ENCODE measurements around the gene HSPA1L.
"Not testable (repeated sequence)": the region's sequence is repeated elsewhere in the genome, so short reads cannot be mapped to it uniquely, and the experiment has no call there.

The HSPA1L gene

DNA sequence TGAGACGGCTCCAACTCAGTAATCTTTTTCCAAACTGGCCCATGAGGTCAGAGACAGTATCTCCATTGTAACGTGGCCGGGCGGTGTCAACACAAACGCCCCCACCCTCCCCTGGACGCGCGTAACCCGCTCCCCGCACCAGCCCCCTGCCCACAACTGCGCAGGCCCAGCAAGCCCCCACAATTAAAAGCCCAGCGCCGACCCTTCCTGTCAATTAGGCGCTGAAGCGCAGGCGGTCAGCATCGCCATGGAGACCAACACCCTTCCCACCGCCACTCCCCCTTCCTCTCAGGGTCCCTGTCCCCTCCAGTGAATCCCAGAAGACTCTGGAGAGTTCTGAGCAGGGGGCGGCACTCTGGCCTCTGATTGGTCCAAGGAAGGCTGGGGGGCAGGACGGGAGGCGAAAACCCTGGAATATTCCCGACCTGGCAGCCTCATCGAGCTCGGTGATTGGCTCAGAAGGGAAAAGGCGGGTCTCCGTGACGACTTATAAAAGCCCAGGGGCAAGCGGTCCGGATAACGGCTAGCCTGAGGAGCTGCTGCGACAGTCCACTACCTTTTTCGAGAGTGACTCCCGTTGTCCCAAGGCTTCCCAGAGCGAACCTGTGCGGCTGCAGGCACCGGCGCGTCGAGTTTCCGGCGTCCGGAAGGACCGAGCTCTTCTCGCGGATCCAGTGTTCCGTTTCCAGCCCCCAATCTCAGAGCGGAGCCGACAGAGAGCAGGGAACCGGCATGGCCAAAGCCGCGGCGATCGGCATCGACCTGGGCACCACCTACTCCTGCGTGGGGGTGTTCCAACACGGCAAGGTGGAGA, at the start of gene HSPA1L, which contains the start of gene HSPA1A:
Gene HSPA1L (minus strand): TSS at position 259 of the 814 bp plus-strand sequence. CDS start 3,311 bp downstream, outside the sequence.
Gene HSPA1A (plus strand): TSS at position 519 of the 814 bp plus-strand sequence. CDS start 214 bp downstream, at position 733.
- DNase-seq (ENCODE audit: extremely low read depth, low read depth) = peak; percentile 89
- TF ChIP-seq CTCF (IDR thresholded peaks at IDR 0.05; ENCODE audit: low read depth, low read length, missing control alignments) = no peak
- H3K4me3 ChIP-seq (replicated peaks; ENCODE audit: low read depth, low read length) = peak within 1 kb of the TSS; percentile 51

DNA sequence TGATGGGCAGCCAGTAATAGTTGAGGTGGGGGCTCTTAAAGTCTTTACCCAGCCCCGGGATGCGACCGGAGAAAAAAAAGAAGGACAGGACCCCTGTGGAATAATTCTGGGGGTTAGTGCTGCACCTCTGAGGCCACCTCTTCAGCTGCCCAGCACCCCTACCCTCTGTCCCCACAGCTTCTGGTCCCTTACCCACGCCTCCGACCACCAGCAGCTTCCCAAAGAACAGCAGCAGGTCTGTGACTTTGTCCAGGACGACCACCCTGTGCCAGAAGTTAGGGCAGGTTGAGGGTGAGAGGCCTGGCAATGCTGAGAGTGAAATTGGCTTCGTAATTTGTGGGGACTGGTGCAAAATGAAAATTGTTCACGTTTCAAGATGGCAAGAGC, 49.7 kb upstream of the HSPA1L start:
- DNase-seq (ENCODE audit: extremely low read depth, low read depth) = no peak
- no peak overlapping the region for H3K4me3 ChIP-seq (replicated peaks; ENCODE audit: low read depth, low read length)
- no peak for TF ChIP-seq CTCF (IDR thresholded peaks at IDR 0.05; ENCODE audit: low read depth, low read length, missing control alignments)

DNA sequence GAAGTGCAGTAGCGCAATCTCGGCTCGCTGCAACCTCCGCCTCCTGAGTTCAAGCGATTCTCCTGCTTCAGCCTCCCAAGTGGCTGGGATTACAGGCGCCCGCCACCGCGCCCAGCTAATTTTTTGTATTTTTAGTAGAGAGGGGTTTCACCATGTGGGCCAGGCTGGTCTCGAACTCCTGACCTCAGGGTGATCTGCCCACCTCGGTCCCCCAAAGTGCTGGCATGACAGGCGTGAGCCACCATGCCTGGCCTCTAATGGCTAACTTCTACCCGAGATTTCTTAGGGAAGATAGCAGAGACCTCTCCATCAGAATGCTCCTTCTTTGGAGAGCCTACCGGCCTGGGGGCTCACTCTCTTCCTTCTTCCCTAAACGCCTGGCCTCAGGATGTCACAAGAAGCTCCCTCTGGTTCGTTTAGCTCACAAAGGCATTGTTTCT, 49.1 kb upstream of the HSPA1L start:
- H3K4me3 ChIP-seq (replicated peaks; ENCODE audit: low read depth, low read length) = peak overlapping the region; percentile 83
- DNase-seq (ENCODE audit: extremely low read depth, low read depth) = not testable (repeated sequence)

DNA sequence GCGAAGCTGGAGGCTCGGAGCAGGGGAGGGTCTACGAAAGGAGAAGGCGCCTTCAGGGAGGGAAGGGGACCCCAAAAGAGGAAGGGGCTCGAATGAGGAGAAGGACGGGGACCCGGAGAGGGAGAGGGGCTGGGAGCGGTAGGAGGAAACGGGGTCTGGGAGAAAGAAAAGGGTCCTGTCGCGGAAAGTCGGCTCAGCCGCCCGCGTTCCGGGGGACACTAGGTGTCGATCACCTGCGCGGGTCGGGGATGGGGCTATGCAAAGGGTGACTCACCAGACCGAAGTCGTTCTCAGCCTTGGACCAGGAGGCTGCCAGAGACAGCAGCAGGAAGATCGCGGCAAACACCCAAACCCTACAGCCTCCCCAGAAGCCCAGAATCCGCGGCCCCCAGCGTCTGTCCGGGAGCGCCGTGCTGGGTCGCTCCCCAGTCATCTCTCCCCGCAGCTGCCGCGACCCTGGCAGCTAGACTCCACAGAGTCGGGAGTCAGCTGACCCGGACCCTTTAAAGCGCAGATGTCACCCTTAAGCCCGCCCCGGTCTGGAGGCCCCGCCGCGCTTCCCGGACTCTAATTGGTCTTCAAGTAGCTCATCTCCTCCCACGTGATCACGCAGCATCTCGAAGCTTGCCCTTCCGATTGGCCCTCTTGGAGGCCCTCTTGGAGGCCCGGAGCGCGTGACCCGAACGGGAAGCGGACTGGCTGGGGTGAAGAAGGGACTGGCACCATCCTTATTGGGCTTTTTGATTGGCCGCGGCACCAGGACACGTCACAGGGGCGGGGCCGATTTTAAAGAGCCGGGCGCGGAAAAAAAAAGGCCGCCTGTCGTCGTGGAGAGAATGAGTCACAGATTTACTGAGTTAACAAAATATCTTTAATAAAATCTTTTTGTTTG, 47.5 kb upstream of the HSPA1L start, which contains the start of gene NEU1:
Gene NEU1 (minus strand): TSS at position 478 of the 892 bp plus-strand sequence. CDS start 45 bp downstream, at position 433.
- H3K4me3 ChIP-seq (replicated peaks; ENCODE audit: low read depth, low read length) = peak within 1 kb of the TSS; percentile 83
- TF ChIP-seq CTCF (IDR thresholded peaks at IDR 0.05; ENCODE audit: low read depth, low read length, missing control alignments) = no peak
- DNase-seq (ENCODE audit: extremely low read depth, low read depth) = peak; percentile 99

DNA sequence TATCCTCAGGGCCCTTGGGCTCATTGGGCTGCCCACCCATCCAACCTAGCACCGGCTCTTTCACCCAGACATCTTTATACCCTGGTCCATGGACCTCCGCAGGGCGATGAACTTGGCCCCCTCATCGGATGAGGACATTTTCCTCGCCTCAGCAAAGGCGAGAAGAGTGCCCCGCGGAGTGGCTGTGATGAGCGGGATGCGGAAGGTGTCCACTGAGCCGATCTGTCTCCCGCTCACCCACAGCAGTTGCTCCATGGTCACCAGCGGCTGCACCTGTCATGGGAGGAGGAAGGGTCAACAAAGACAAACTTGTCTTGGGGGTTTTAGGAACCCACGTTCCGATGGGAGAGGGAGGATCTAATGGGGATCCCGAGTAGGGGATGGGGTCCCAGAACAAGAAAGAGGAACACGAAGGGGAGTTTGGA, 46.8 kb upstream of the HSPA1L start:
- DNase-seq (ENCODE audit: extremely low read depth, low read depth) = no peak
- H3K4me3 ChIP-seq (replicated peaks; ENCODE audit: low read depth, low read length) = peak overlapping the region; percentile 83
- TF ChIP-seq CTCF (IDR thresholded peaks at IDR 0.05; ENCODE audit: low read depth, low read length, missing control alignments) = no peak

- DNase-seq (ENCODE audit: extremely low read depth, low read depth) = no peak
- no peak overlapping the region for H3K4me3 ChIP-seq (replicated peaks; ENCODE audit: low read depth, low read length)
- TF ChIP-seq CTCF (IDR thresholded peaks at IDR 0.05; ENCODE audit: low read depth, low read length, missing control alignments) = no peak
Measured at GRCh38 chr6:31861150-31861549, 46.1 kb upstream of the HSPA1L start.

DNA sequence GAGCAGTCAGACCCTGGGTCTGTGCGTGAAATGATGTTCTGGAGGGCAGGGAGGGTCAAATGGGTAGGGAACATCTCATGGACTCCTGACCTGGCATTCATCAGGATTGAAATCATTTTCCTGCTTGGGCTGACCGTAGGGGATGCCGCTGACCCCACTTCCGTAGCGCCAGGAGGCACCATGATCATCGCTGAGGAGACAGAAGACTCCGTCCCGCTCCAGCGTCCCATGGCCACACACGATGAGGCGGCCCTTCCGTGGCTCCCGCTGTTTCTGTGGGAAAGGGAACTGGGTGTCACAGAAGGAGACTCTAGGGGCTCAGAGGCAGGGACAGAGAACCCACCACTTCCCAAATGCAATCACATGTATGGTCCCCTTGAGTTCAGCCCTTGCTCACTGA, 45.3 kb upstream of the HSPA1L start:
- TF ChIP-seq CTCF (IDR thresholded peaks at IDR 0.05; ENCODE audit: low read depth, low read length, missing control alignments) = no peak
- no peak for DNase-seq (ENCODE audit: extremely low read depth, low read depth)
- H3K4me3 ChIP-seq (replicated peaks; ENCODE audit: low read depth, low read length) = no peak overlapping the region
